DOHH2 (cell line): Measurements from ENCODE around the gene MRC1.

ENCODE experiments used
- H3F3A ChIP-seq: fragments of 200-600 bp; sonication (generic), shearing (Covaris generic); 2 replicates; pipeline ENCODE4 v1.6.0; 2016; ENCODE audit warnings: antibody characterized with exemption, mild to moderate bottlenecking; ENCODE audit not compliant: control insufficient read depth, insufficient read depth
- H3K27ac ChIP-seq: fragments of 200-600 bp; sonication (generic); 2 replicates; pipeline ENCODE4 v1.5.1; 2014; ENCODE audit warnings: low read depth, mild to moderate bottlenecking, low read length, moderate library complexity
- H3K27me3 ChIP-seq: fragments of 200-600 bp; sonication (generic); 2 replicates; pipeline ENCODE4 v1.6.1; 2014; ENCODE audit warnings: mild to moderate bottlenecking, low read length, mixed read lengths; ENCODE audit not compliant: control insufficient read depth
- H3K36me3 ChIP-seq: fragments of 200-600 bp; sonication (generic); 2 replicates; pipeline ENCODE4 v1.6.1; 2014; ENCODE audit warnings: mild to moderate bottlenecking, low read length, moderate library complexity, mixed read lengths; ENCODE audit not compliant: control insufficient read depth
- H3K4me1 ChIP-seq: fragments of 200-600 bp; sonication (generic); 2 replicates; pipeline ENCODE4 v1.6.1; 2014; ENCODE audit warnings: mild to moderate bottlenecking, low read length, mixed read lengths; ENCODE audit not compliant: control insufficient read depth
- H3K4me2 ChIP-seq: fragments of 200-600 bp; sonication (generic); 2 replicates; pipeline ENCODE4 v1.6.0; 2014; ENCODE audit warnings: mild to moderate bottlenecking, low read length, moderate library complexity
- H3K4me3 ChIP-seq: fragments of 200-600 bp; sonication (generic); 2 replicates; pipeline ENCODE4 v1.5.1; 2014; ENCODE audit warnings: mild to moderate bottlenecking, low read length, mixed read lengths
- H3K79me2 ChIP-seq: fragments of 200-600 bp; sonication (generic); 2 replicates; pipeline ENCODE4 v1.6.1; 2014; ENCODE audit warnings: mild to moderate bottlenecking, low read length, mixed read lengths; ENCODE audit not compliant: control insufficient read depth
- H3K9me2 ChIP-seq: fragments of 200-600 bp; sonication (generic); replicated peaks from 2 replicates; pipeline ENCODE4 v1.6.1; 2014; ENCODE audit warnings: mild to moderate bottlenecking, low read length, mixed read lengths; ENCODE audit not compliant: control insufficient read depth
- H3K9me3 ChIP-seq: fragments of 200-600 bp; sonication (generic); 2 replicates; pipeline ENCODE4 v1.6.1; 2014; ENCODE audit warnings: antibody characterized with exemption, low read length, mixed read lengths; ENCODE audit not compliant: control insufficient read depth, insufficient read depth
- H4K20me1 ChIP-seq: fragments of 200-600 bp; sonication (generic); 2 replicates; pipeline ENCODE4 v1.6.0; 2014; ENCODE audit warnings: low read depth, mild to moderate bottlenecking, antibody characterized with exemption, low read length, moderate library complexity; ENCODE audit not compliant: control insufficient read depth, insufficient read depth
- CTCF ChIP-seq: fragments of 200-600 bp; sonication (generic); IDR thresholded peaks from one replicate; pipeline ENCODE4 v1.5.1; 2014; ENCODE audit warnings: antibody characterized with exemption, mild to moderate bottlenecking, low read depth, low read length; ENCODE audit not compliant: poor library complexity, severe bottlenecking
- EZH2phosphoT487 ChIP-seq: fragments of 200-600 bp; sonication (generic); IDR thresholded peaks from 2 replicates; pipeline ENCODE4 v1.6.1; 2017; ENCODE audit warnings: borderline replicate concordance, mild to moderate bottlenecking, antibody characterized with exemption, low read length, moderate library complexity, mixed read lengths

The MRC1 gene

GRCh38 chr10:17888189-17888588 is 79.0 kb downstream of the MRC1 start:
- H3K9me2 ChIP-seq: no peaks in the 10 kb centered on the region
- TF ChIP-seq EZH2phosphoT487: no peak
- no peak for TF ChIP-seq CTCF
- no peaks in the 10 kb centered on the region for H3K79me2 ChIP-seq
- H3K4me1 ChIP-seq: no peaks in the 10 kb centered on the region
- no peaks in the 10 kb centered on the region for H3K36me3 ChIP-seq
- no peaks in the 10 kb centered on the region for H3K27me3 ChIP-seq
- H3K4me2 ChIP-seq: no peak overlapping the region
- H4K20me1 ChIP-seq: no peaks in the 10 kb centered on the region
- no peak overlapping the region for H3K27ac ChIP-seq
- H3K9me3 ChIP-seq: peaks cover 8% of the 10 kb centered on the region; the same call in 1 of the 2 replicates
- no peak overlapping the region for H3K4me3 ChIP-seq
- no peaks in the 10 kb centered on the region for H3F3A ChIP-seq

GRCh38 chr10:17891435-17891834 is 82.3 kb downstream of the MRC1 start:
- H3K27me3 ChIP-seq: no peaks in the 10 kb centered on the region
- H3K36me3 ChIP-seq: no peaks in the 10 kb centered on the region
- H3F3A ChIP-seq: no peaks in the 10 kb centered on the region
- H3K9me2 ChIP-seq: no peaks in the 10 kb centered on the region
- no peaks in the 10 kb centered on the region for H4K20me1 ChIP-seq
- no peak for TF ChIP-seq EZH2phosphoT487
- TF ChIP-seq CTCF: no peak
- no peaks in the 10 kb centered on the region for H3K9me3 ChIP-seq
- H3K4me3 ChIP-seq: no peak overlapping the region
- H3K4me1 ChIP-seq: no peaks in the 10 kb centered on the region
- no peak overlapping the region for H3K4me2 ChIP-seq
- H3K79me2 ChIP-seq: no peaks in the 10 kb centered on the region
- no peak overlapping the region for H3K27ac ChIP-seq

- H3K36me3 ChIP-seq: no peaks in the 10 kb centered on the region
- no peaks in the 10 kb centered on the region for H3K9me3 ChIP-seq
- no peak overlapping the region for H3K27ac ChIP-seq
- no peak for TF ChIP-seq CTCF
- no peaks in the 10 kb centered on the region for H3K9me2 ChIP-seq
- H3K4me2 ChIP-seq: peak overlapping the region; percentile 25
- no peaks in the 10 kb centered on the region for H3K27me3 ChIP-seq
- no peaks in the 10 kb centered on the region for H3F3A ChIP-seq
- H4K20me1 ChIP-seq: no peaks in the 10 kb centered on the region
- H3K4me1 ChIP-seq: peaks cover 13% of the 10 kb centered on the region
- H3K4me3 ChIP-seq: no peak overlapping the region
- H3K79me2 ChIP-seq: no peaks in the 10 kb centered on the region
These were observed 95.4 kb downstream of the MRC1 start for GRCh38 chr10:17904564-17904963.

GRCh38 chr10:17905491-17905890 is 96.3 kb downstream of the MRC1 start:
- Histone ChIP-seq H3K36me3 (no peaks in the 10 kb centered on the region; the same call in 1 of the 2 replicates), H3F3A (no peaks in the 10 kb centered on the region), H3K4me2 (no peak overlapping the region), H3K4me3 (no peak overlapping the region), H3K27ac (no peak overlapping the region), H3K9me3 (no peaks in the 10 kb centered on the region), H3K9me2 (no peaks in the 10 kb centered on the region), H4K20me1 (no peaks in the 10 kb centered on the region), H3K79me2 (no peaks in the 10 kb centered on the region), H3K27me3 (no peaks in the 10 kb centered on the region), H3K4me1 (peaks cover 20% of the 10 kb centered on the region)
- TF ChIP-seq CTCF: no peak
- no peak for TF ChIP-seq EZH2phosphoT487
